ENCODE data around the gene FOXQ1.

Gene FOXQ1

DNA sequence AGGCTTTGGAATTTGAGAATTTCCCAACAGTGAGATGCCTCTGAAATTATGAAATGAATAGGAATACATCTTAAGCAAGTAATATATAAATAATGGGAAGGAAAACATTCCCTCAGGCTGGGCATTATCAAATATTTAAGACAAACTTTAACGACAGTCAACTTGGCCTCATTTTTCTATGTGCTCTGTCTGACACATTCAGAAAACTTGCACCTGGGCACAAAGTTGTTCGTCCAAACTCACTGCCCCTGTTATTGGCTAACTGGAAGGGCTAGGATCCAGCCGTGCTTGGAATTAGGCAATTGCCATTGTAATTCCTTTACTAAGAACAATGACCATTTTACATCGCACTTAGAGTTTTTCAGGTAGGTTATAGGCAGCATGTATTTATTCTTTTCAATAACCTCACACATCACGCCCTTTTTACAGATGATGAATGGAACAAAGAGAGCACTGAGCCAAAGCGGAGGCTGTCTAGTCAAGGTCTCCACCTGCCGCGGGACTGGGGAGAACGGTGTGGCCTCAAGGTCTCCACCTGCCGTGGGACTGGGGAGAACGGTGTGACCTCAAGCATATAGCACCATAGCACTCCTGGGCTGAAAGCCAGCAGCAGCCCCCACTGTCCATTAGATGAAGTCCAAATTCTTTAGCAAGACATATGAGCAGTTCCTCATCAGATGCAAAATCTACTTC is 40.7 kb upstream of the FOXQ1 start:
- TF ChIP-seq TAF1 (IDR thresholded peaks at IDR 0.05; ENCODE audit: borderline replicate concordance, insufficient read depth, low read length) (no peak), SIN3A (IDR thresholded peaks at IDR 0.05; ENCODE audit: borderline replicate concordance, insufficient read depth, low read length) (no peak), POLR2AphosphoS5 (IDR thresholded peaks at IDR 0.05; ENCODE audit: low read depth, low read length) (no peak), FOXP2 (optimal IDR thresholded peaks at IDR 0.05; ENCODE audit: borderline replicate concordance, extremely low read depth, extremely low read length, insufficient read depth) (no peak)
- TF ChIP-seq, protein P1, sequence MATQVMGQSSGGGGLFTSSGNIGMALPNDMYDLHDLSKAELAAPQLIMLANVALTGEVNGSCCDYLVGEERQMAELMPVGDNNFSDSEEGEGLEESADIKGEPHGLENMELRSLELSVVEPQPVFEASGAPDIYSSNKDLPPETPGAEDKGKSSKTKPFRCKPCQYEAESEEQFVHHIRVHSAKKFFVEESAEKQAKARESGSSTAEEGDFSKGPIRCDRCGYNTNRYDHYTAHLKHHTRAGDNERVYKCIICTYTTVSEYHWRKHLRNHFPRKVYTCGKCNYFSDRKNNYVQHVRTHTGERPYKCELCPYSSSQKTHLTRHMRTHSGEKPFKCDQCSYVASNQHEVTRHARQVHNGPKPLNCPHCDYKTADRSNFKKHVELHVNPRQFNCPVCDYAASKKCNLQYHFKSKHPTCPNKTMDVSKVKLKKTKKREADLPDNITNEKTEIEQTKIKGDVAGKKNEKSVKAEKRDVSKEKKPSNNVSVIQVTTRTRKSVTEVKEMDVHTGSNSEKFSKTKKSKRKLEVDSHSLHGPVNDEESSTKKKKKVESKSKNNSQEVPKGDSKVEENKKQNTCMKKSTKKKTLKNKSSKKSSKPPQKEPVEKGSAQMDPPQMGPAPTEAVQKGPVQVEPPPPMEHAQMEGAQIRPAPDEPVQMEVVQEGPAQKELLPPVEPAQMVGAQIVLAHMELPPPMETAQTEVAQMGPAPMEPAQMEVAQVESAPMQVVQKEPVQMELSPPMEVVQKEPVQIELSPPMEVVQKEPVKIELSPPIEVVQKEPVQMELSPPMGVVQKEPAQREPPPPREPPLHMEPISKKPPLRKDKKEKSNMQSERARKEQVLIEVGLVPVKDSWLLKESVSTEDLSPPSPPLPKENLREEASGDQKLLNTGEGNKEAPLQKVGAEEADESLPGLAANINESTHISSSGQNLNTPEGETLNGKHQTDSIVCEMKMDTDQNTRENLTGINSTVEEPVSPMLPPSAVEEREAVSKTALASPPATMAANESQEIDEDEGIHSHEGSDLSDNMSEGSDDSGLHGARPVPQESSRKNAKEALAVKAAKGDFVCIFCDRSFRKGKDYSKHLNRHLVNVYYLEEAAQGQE (IDR thresholded peaks at IDR 0.05; ENCODE audit: insufficient read depth in 1 of 2, low read depth in 2 of 2, low read length in 2 of 2) = no peak

DNA sequence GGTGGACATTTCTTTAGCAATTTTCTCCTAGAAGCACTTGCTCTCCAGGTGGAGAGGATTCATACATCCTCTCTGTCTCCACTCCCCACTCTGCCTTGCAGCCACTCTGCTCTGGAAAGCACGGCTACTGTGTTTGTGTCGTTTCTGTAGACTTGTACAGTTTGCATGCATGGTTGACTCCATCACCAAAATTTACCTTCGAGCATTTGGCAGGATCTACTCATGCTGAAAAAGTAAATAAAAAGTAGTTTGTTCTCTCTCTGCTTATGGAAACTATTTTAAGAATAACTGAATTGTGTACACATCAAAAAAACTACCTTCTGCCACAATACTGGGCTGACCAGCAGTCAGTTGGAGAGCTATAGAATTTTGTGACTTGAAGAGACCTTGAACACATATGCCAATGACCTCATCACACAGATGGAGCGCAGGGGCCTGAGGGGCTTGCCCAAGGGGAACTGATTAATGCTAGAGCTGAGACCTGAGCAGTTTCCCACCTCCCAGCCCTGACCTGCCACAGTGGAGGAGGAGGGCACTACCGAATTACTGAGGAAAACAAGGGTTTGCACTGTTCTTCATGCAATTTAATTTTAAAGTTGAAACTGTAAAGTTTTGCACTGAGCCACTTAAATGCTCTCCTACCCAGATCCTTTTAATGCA is 33.7 kb upstream of the FOXQ1 start:
- no peak for TF ChIP-seq TAF1 (IDR thresholded peaks at IDR 0.05; ENCODE audit: borderline replicate concordance, insufficient read depth, low read length)
- TF ChIP-seq POLR2AphosphoS5 (IDR thresholded peaks at IDR 0.05; ENCODE audit: low read depth, low read length) = no peak
- no peak for TF ChIP-seq FOXP2 (optimal IDR thresholded peaks at IDR 0.05; ENCODE audit: borderline replicate concordance, extremely low read depth, extremely low read length, insufficient read depth)
- TF ChIP-seq, protein P1 (IDR thresholded peaks at IDR 0.05; ENCODE audit: insufficient read depth in 1 of 2, low read depth in 2 of 2, low read length in 2 of 2) = no peak
- TF ChIP-seq SIN3A (IDR thresholded peaks at IDR 0.05; ENCODE audit: borderline replicate concordance, insufficient read depth, low read length) = no peak

DNA sequence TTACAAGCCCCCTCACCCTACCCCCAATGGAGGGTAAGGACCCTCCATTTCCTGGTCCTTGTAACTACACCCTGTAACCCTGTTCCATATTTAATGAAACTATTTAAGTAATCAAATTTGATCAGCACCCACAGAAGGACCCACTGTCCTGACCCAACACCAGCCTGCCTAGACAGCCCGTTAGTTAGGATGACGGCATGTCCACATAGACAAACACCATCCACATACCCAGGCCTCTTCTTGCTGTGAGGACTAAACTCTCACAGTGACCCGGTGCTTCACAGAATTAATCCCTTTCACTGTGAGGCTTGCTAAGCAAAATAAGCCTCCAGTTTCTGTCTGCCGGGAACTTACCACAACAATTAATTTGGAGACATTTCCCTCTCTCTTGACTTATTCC is 32.8 kb upstream of the FOXQ1 start:
- no peak for TF ChIP-seq SIN3A (IDR thresholded peaks at IDR 0.05; ENCODE audit: borderline replicate concordance, insufficient read depth, low read length)
- TF ChIP-seq POLR2AphosphoS5 (IDR thresholded peaks at IDR 0.05; ENCODE audit: low read depth, low read length) = no peak
- TF ChIP-seq, protein P1 (IDR thresholded peaks at IDR 0.05; ENCODE audit: insufficient read depth in 1 of 2, low read depth in 2 of 2, low read length in 2 of 2) = no peak
- TF ChIP-seq FOXP2 (optimal IDR thresholded peaks at IDR 0.05; ENCODE audit: borderline replicate concordance, extremely low read depth, extremely low read length, insufficient read depth) = no peak
- TF ChIP-seq TAF1 (IDR thresholded peaks at IDR 0.05; ENCODE audit: borderline replicate concordance, insufficient read depth, low read length) = no peak

DNA sequence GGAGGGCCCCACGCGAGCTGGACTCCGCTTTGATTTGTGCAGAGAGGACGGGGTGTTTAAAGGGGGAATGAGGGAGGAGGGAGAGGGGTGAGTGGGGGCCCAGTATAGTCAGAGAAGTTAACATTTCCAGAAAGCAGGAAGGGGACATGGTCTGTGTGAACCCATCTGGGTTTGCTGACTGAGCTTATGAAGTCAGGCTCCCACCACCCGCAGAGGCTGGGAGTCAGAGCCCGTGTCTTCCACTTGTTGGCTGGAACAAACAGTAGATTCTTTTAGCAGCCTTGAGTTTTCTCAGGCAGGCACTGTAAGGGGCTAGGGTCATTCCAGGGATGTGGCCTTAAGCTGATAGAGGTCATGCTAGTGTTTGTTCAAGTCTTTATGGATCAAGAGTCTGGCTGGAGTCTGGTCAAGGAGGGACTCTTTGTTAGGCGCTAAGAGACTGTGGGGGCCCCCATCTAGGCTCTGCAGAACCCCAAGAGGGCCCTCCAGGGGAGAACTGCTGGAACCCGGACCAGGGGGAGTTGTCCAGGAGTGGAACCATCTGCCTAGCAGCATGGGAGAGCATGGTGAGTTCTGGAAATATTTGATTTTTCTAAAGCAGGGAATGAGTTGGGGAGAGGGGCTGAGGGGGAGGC is 31.1 kb upstream of the FOXQ1 start:
- TF ChIP-seq SIN3A (IDR thresholded peaks at IDR 0.05; ENCODE audit: borderline replicate concordance, insufficient read depth, low read length) (no peak), TAF1 (IDR thresholded peaks at IDR 0.05; ENCODE audit: borderline replicate concordance, insufficient read depth, low read length) (no peak), FOXP2 (optimal IDR thresholded peaks at IDR 0.05; ENCODE audit: borderline replicate concordance, extremely low read depth, extremely low read length, insufficient read depth) (no peak), POLR2AphosphoS5 (IDR thresholded peaks at IDR 0.05; ENCODE audit: low read depth, low read length) (no peak)
- TF ChIP-seq, protein P1 (IDR thresholded peaks at IDR 0.05; ENCODE audit: insufficient read depth in 1 of 2, low read depth in 2 of 2, low read length in 2 of 2) = no peak
